SK-N-SH treated with all-trans-retinoic acid at 6 μM for 48 hours (cell line): ENCODE results near the gene IRAG1.

ENCODE experiments used
- ATAC-seq: fragments of 200-7000 bp; cut with Tn5 transposase; 3 replicates; pipeline ENCODE4 v1.9.1; 2020; ENCODE audit warnings: mild to moderate bottlenecking, moderate library complexity
- ARNTL ChIP-seq: fragments of 450-650 bp; formaldehyde crosslinking; IDR thresholded peaks from 2 replicates; pipeline ENCODE4 v1.5.0; 2020; ENCODE audit warnings: low read depth, mild to moderate bottlenecking, moderate library complexity, borderline replicate concordance
- BACH2 ChIP-seq: fragments of 250-450 bp; sonication (Bioruptor Pico); IDR thresholded peaks from 2 replicates; pipeline ENCODE4 v1.9.0; 2021; ENCODE audit warnings: mild to moderate bottlenecking, borderline replicate concordance
- CREB5 ChIP-seq: fragments of 250-450 bp; sonication (Bioruptor Pico); IDR thresholded peaks from 2 replicates; pipeline ENCODE4 v1.5.1; 2020; ENCODE audit warnings: low read depth, mild to moderate bottlenecking, moderate library complexity
- CSDC2 ChIP-seq: fragments of 250-450 bp; sonication (Bioruptor Pico); IDR thresholded peaks from 2 replicates; pipeline ENCODE4 v1.5.0; 2020; ENCODE audit warnings: mild to moderate bottlenecking, moderate library complexity
- CSRNP3 ChIP-seq: fragments of 250-450 bp; sonication (Bioruptor Pico); IDR thresholded peaks from 2 replicates; pipeline ENCODE4 v1.5.1; 2021; ENCODE audit warnings: mild to moderate bottlenecking, moderate library complexity
- ESRRG ChIP-seq: fragments of 250-450 bp; sonication (Bioruptor Pico); IDR thresholded peaks from 2 replicates; pipeline ENCODE4 v1.6.1; 2021; ENCODE audit warnings: mild to moderate bottlenecking
- GLIS3 ChIP-seq: fragments of 250-450 bp; sonication (Bioruptor Pico); IDR thresholded peaks from 2 replicates; pipeline ENCODE4 v1.5.0; 2020; ENCODE audit warnings: mild to moderate bottlenecking, moderate library complexity
- ISL1 ChIP-seq: fragments of 250-450 bp; sonication (Bioruptor Pico); IDR thresholded peaks from 2 replicates; pipeline ENCODE4 v2.1.2; 2022; ENCODE audit warnings: mild to moderate bottlenecking, moderate library complexity
- OSR1 ChIP-seq: fragments of 250-450 bp; sonication (Bioruptor Pico); IDR thresholded peaks from 2 replicates; pipeline ENCODE4 v1.8.0; 2022; ENCODE audit warnings: moderate library complexity, mild to moderate bottlenecking, inconsistent platforms
- PATZ1 ChIP-seq: fragments of 250-450 bp; sonication (Bioruptor Pico); IDR thresholded peaks from 2 replicates; pipeline ENCODE4 v1.8.0; 2020; ENCODE audit warnings: mild to moderate bottlenecking, moderate library complexity, borderline replicate concordance
- POU6F1 ChIP-seq: fragments of 250-450 bp; sonication (Bioruptor Pico); IDR thresholded peaks from 2 replicates; pipeline ENCODE4 v1.8.0; 2021; ENCODE audit warnings: low read depth, mild to moderate bottlenecking, moderate library complexity, borderline replicate concordance
- PPARA ChIP-seq: fragments of 250-450 bp; sonication (Bioruptor Pico); IDR thresholded peaks from 2 replicates; pipeline ENCODE4 v1.5.0; 2020; ENCODE audit warnings: mild to moderate bottlenecking, borderline replicate concordance
- RARB ChIP-seq: fragments of 250-450 bp; sonication (Bioruptor Pico); IDR thresholded peaks from 2 replicates; pipeline ENCODE4 v1.8.0; 2021; ENCODE audit warnings: mild to moderate bottlenecking, moderate library complexity
- SNAI2 ChIP-seq: fragments of 250-450 bp; sonication (Bioruptor Pico); IDR thresholded peaks from 2 replicates; pipeline ENCODE4 v1.5.0; 2020; ENCODE audit warnings: mild to moderate bottlenecking, moderate library complexity
- TCF4 ChIP-seq: fragments of 250-450 bp; sonication (Bioruptor Pico); IDR thresholded peaks from 2 replicates; pipeline ENCODE4 v1.8.0; 2021; ENCODE audit warnings: mild to moderate bottlenecking, moderate library complexity, borderline replicate concordance
- TOX ChIP-seq: fragments of 250-450 bp; sonication (Bioruptor Pico); IDR thresholded peaks from 2 replicates; pipeline ENCODE4 v1.8.0; 2021; ENCODE audit warnings: mild to moderate bottlenecking, moderate library complexity, borderline replicate concordance
- TSHZ2 ChIP-seq: fragments of 250-450 bp; sonication (Bioruptor Pico); IDR thresholded peaks from 2 replicates; pipeline ENCODE4 v1.5.0; 2020; ENCODE audit warnings: mild to moderate bottlenecking, moderate library complexity
- ZC3H10 ChIP-seq: fragments of 250-450 bp; sonication (Bioruptor Pico); IDR thresholded peaks from 2 replicates; pipeline ENCODE4 v1.5.1; 2021; ENCODE audit warnings: mild to moderate bottlenecking, moderate library complexity
- ZFP3 ChIP-seq: fragments of 250-450 bp; sonication (Bioruptor Pico); IDR thresholded peaks from 2 replicates; pipeline ENCODE4 v1.5.0; 2020; ENCODE audit warnings: mild to moderate bottlenecking, moderate library complexity
- ZFP30 ChIP-seq: fragments of 450-650 bp; formaldehyde crosslinking; IDR thresholded peaks from 2 replicates; pipeline ENCODE4 v1.5.0; 2022; ENCODE audit warnings: mild to moderate bottlenecking, moderate library complexity
- ZNF70 ChIP-seq: fragments of 450-650 bp; formaldehyde crosslinking; IDR thresholded peaks from 2 replicates; pipeline ENCODE4 v1.5.0; 2020; ENCODE audit warnings: mild to moderate bottlenecking, moderate library complexity
- ZNF8 ChIP-seq: fragments of 450-650 bp; formaldehyde crosslinking; IDR thresholded peaks from 2 replicates; pipeline ENCODE4 v1.5.0; 2020; ENCODE audit warnings: mild to moderate bottlenecking, moderate library complexity

The IRAG1 gene

GRCh38 chr11:10697323-10697620, 3.7 kb upstream of the IRAG1 start:
- TF ChIP-seq ISL1 (no peak), CSDC2 (CRISPR knock-in tag) (no peak), ZC3H10 (no peak), OSR1 (no peak), ARNTL (CRISPR knock-in tag) (no peak), TSHZ2 (CRISPR knock-in tag) (no peak), GLIS3 (no peak), TOX (CRISPR knock-in tag) (no peak), BACH2 (no peak), ZNF70 (no peak), PPARA (CRISPR knock-in tag) (no peak), POU6F1 (no peak)

GRCh38 chr11:10696468-10697322, 3.1 kb upstream of the IRAG1 start:
- ATAC-seq: no peak
- TF ChIP-seq CSDC2 (CRISPR knock-in tag): no peak
- no peak for TF ChIP-seq ESRRG
- TF ChIP-seq ZFP30 (CRISPR knock-in tag): no peak
- TF ChIP-seq CREB5: no peak
- TF ChIP-seq TOX (CRISPR knock-in tag): no peak
- no peak for TF ChIP-seq BACH2
- no peak for TF ChIP-seq OSR1
- TF ChIP-seq ARNTL (CRISPR knock-in tag): no peak
- no peak for TF ChIP-seq TCF4
- no peak for TF ChIP-seq ZNF8 (CRISPR knock-in tag)
- no peak for TF ChIP-seq CSRNP3 (CRISPR knock-in tag)
- TF ChIP-seq TSHZ2 (CRISPR knock-in tag): no peak
- TF ChIP-seq PATZ1 (CRISPR knock-in tag): no peak
- TF ChIP-seq ZNF70: no peak
- no peak for TF ChIP-seq ZFP3 (CRISPR knock-in tag)
- TF ChIP-seq SNAI2 (CRISPR knock-in tag): no peak
- TF ChIP-seq GLIS3: no peak
- no peak for TF ChIP-seq ISL1
- no peak for TF ChIP-seq RARB (CRISPR knock-in tag)
- no peak for TF ChIP-seq PPARA (CRISPR knock-in tag)

More at GRCh38 chr11:10697323-10697620, 3.7 kb upstream of the IRAG1 start:
- no peak for ATAC-seq
